Measurements from ENCODE around the gene SERPINA12.

DNA sequence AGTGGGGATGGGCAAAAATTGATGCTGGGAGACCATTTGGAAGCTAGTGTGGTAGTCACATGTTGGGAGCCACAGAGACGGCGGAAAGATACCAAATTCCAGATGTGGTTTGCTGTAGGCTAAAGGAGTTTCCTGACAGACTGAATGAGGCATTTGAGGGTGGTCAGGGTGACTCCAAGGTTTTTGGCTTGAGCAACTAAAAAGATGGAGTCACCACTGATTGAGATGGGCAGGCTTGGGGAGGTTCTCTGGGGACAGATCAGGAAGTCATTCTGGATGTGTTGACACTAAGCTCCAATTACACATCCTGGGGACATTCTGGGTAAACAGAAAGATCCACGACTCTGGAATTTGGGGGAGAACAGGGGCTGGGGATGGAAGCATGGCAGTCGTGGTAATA lies 17.8 kb downstream of the SERPINA12 start:
- TF ChIP-seq, protein P1, sequence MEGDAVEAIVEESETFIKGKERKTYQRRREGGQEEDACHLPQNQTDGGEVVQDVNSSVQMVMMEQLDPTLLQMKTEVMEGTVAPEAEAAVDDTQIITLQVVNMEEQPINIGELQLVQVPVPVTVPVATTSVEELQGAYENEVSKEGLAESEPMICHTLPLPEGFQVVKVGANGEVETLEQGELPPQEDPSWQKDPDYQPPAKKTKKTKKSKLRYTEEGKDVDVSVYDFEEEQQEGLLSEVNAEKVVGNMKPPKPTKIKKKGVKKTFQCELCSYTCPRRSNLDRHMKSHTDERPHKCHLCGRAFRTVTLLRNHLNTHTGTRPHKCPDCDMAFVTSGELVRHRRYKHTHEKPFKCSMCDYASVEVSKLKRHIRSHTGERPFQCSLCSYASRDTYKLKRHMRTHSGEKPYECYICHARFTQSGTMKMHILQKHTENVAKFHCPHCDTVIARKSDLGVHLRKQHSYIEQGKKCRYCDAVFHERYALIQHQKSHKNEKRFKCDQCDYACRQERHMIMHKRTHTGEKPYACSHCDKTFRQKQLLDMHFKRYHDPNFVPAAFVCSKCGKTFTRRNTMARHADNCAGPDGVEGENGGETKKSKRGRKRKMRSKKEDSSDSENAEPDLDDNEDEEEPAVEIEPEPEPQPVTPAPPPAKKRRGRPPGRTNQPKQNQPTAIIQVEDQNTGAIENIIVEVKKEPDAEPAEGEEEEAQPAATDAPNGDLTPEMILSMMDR (IDR thresholded peaks at IDR 0.05) = no peak
- TF ChIP-seq POLR2A (IDR thresholded peaks at IDR 0.05) = no peak
